Osteoblast (primary cell): ENCODE data around the gene CD19. TPM values are rescaled to one million over a fixed set of nuclear protein-coding genes. Genes with fewer than 3 reads are reported as not detected.
A peak's percentile ranks its signal among the peaks of the same experiment; 100 is the strongest.

Experiments
- DNase-seq: peaks from one replicate; pipeline ENCODE4 v3.0.0; 2011; ENCODE audit warnings: low spot score, mixed read lengths; ENCODE audit not compliant: insufficient read length; ENCODE audit errors: missing footprints
- H2AFZ ChIP-seq: 2 replicates; pipeline ENCODE4 v1.6.0; 2011; ENCODE audit warnings: mild to moderate bottlenecking, low read length
- H3K27ac ChIP-seq: 2 replicates; pipeline ENCODE4 v1.5.1; 2011; ENCODE audit warnings: mild to moderate bottlenecking, low read depth, low read length, moderate library complexity
- H3K27me3 ChIP-seq: 2 replicates; pipeline ENCODE4 v1.6.0; 2012; ENCODE audit warnings: mild to moderate bottlenecking, control low read depth, inconsistent platforms, low read length, moderate library complexity; ENCODE audit not compliant: insufficient read depth
- H3K36me3 ChIP-seq: 2 replicates; pipeline ENCODE4 v1.5.1; 2011; ENCODE audit warnings: mild to moderate bottlenecking, low read length, control low read depth, moderate library complexity; ENCODE audit not compliant: insufficient read depth
- H3K4me1 ChIP-seq: 2 replicates; pipeline ENCODE4 v1.5.1; 2011; ENCODE audit warnings: mild to moderate bottlenecking, low read length, control low read depth, moderate library complexity; ENCODE audit not compliant: insufficient read depth
- H3K4me2 ChIP-seq: 2 replicates; pipeline ENCODE4 v1.6.0; 2011; ENCODE audit warnings: mild to moderate bottlenecking, low read length; ENCODE audit not compliant: insufficient read depth
- H3K4me3 ChIP-seq: fragments of 200-600 bp; sonication (generic); 3 replicates; pipeline ENCODE4 v1.5.1; 2012; ENCODE audit warnings: mild to moderate bottlenecking, low read length, inconsistent platforms; ENCODE audit not compliant: insufficient read depth
- H3K79me2 ChIP-seq: 2 replicates; pipeline ENCODE4 v1.6.0; 2012; ENCODE audit warnings: mild to moderate bottlenecking, low read length, control low read depth, inconsistent platforms; ENCODE audit not compliant: insufficient read depth
- H3K9me3 ChIP-seq: 2 replicates; pipeline ENCODE4 v1.5.1; 2011; ENCODE audit warnings: low read depth, low read length, control low read depth
- H4K20me1 ChIP-seq: 2 replicates; pipeline ENCODE4 v1.6.0; 2012; ENCODE audit warnings: mild to moderate bottlenecking, low read length, control low read depth; ENCODE audit not compliant: insufficient read depth
- CTCF ChIP-seq: IDR thresholded peaks from 2 replicates; pipeline ENCODE4 v1.5.1; 2011; ENCODE audit warnings: mild to moderate bottlenecking, low read depth, low read length, moderate library complexity; ENCODE audit errors: extremely low read depth
- total RNA-seq: library from RNA; depleted of rRNA; stranded (reverse); fragments of >200 nt; gene quantifications from 2 replicates; pipeline ENCODE4 v1.2.3, GENCODE V29; 2012

Gene CD19
- total RNA-seq, 1 donor: not detected

- Histone ChIP-seq H3K27ac (no peak overlapping the region), H3K4me1 (no peaks in the 10 kb centered on the region), H3K4me3 (no peak overlapping the region), H4K20me1 (no peaks in the 10 kb centered on the region), H3K4me2 (no peak overlapping the region), H3K27me3 (no peaks in the 10 kb centered on the region), H3K36me3 (peaks cover 28% of the 10 kb centered on the region), H2AFZ (no peak overlapping the region), H3K79me2 (no peaks in the 10 kb centered on the region), H3K9me3 (no peaks in the 10 kb centered on the region)
- DNase-seq: peak; percentile 38
- no peak for TF ChIP-seq CTCF
Measured at GRCh38 chr16:28986492-28986891, 54.7 kb downstream of the CD19 start.

- Histone ChIP-seq H3K27me3 (no peaks in the 10 kb centered on the region), H3K4me3 (no peak overlapping the region), H3K79me2 (no peaks in the 10 kb centered on the region), H3K36me3 (peaks cover 23% of the 10 kb centered on the region), H3K9me3 (no peaks in the 10 kb centered on the region), H2AFZ (no peak overlapping the region), H3K27ac (no peak overlapping the region), H4K20me1 (no peaks in the 10 kb centered on the region), H3K4me2 (no peak overlapping the region), H3K4me1 (no peaks in the 10 kb centered on the region)
- peak; percentile 54 for DNase-seq
- no peak for TF ChIP-seq CTCF
Measured at GRCh38 chr16:28987170-28987853, 55.5 kb downstream of the CD19 start.

Other genes with a start within 250 kb of the CD19 start
- 104 and 138 TPM in 2 replicates for gene EIF3C, start 220.5 kb upstream of the CD19 start, total RNA-seq
- gene NPIPB9, start 180.2 kb upstream of the CD19 start, total RNA-seq: 1.8 and 2.7 TPM in 2 replicates
- 54.5 and 62.6 TPM in 2 replicates for gene ATXN2L, start 109.0 kb upstream of the CD19 start, total RNA-seq
- gene TUFM, start 85.6 kb upstream of the CD19 start, total RNA-seq: 89.9 and 101 TPM in 2 replicates
- 14.8 and 17.1 TPM in 2 replicates for gene SH2B1, start 68.1 kb upstream of the CD19 start, total RNA-seq
- gene ATP2A1, start 53.5 kb upstream of the CD19 start, total RNA-seq: 0.29 and 0.36 TPM in 2 replicates
- gene RABEP2, start 6.7 kb upstream of the CD19 start, total RNA-seq: 27.4 and 31.5 TPM in 2 replicates
- 18.1 and 20.0 TPM in 2 replicates for gene NFATC2IP, start 19.0 kb downstream of the CD19 start, total RNA-seq
- gene SPNS1, start 42.8 kb downstream of the CD19 start, total RNA-seq: 50.7 and 51.9 TPM in 2 replicates
- 1.2 and 1.4 TPM in 2 replicates for gene LAT, start 53.1 kb downstream of the CD19 start, total RNA-seq